Activated CD4-positive, CD25-positive, alpha-beta regulatory T cell treated with anti-CD3 and anti-CD28 coated beads, Interleukin-2, amount 50 U/mL, for 72 hours (primary cell): ENCODE measurements around the gene GALNT8.

Experiments used
- DNase-seq: peaks from one replicate; pipeline ENCODE4 v3.0.0; 2021

The GALNT8 gene

DNA sequence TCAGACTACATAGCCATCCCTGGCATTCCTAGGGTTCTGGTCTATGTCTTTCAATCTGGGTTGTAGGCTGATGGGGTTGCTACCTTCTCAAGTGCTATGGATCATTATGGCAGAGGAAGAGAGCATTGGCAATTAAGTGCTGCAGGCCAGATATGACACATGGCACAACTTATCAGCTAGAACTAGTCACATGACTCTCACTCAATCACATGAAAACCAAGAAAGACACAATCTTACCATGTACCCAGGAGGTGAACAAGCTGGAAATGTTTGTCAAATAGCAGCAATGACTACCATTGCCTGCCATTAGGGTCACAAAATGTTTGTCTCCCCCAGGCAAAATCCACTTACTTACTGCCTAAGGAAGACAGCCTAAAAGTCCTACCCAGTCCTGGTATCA, 80.4 kb downstream of the GALNT8 start:
- no peak for DNase-seq

DNA sequence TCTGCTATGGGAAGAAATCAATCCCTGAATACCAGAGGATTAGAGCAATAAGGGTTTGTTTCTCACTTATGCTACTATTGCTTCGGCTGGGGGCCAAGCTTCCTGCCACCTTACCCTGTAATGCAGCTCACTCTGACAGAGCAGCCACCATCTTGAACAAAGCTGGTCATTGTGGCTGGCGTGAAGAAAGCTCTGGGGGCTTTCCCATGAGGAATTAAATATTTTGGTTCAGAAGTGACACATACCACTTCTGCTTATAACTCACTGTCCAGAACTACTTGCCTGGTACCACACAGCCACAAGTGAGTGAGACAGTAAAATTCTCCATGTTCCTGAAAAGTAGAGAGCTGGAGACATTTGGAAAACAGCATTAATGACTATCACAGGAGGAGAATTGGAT, 82.6 kb downstream of the GALNT8 start:
- no peak for DNase-seq

- DNase-seq, result no peak
Observed at GRCh38 chr12:4806439-4807115, 86.4 kb downstream of the GALNT8 start.

GRCh38 chr12:4807116-4807783, 87.0 kb downstream of the GALNT8 start:
- no peak for DNase-seq

- DNase-seq, result no peak
Observed at GRCh38 chr12:4807813-4808212, 87.6 kb downstream of the GALNT8 start.

GRCh38 chr12:4809013-4809448, 88.8 kb downstream of the GALNT8 start:
- no peak for DNase-seq

DNA sequence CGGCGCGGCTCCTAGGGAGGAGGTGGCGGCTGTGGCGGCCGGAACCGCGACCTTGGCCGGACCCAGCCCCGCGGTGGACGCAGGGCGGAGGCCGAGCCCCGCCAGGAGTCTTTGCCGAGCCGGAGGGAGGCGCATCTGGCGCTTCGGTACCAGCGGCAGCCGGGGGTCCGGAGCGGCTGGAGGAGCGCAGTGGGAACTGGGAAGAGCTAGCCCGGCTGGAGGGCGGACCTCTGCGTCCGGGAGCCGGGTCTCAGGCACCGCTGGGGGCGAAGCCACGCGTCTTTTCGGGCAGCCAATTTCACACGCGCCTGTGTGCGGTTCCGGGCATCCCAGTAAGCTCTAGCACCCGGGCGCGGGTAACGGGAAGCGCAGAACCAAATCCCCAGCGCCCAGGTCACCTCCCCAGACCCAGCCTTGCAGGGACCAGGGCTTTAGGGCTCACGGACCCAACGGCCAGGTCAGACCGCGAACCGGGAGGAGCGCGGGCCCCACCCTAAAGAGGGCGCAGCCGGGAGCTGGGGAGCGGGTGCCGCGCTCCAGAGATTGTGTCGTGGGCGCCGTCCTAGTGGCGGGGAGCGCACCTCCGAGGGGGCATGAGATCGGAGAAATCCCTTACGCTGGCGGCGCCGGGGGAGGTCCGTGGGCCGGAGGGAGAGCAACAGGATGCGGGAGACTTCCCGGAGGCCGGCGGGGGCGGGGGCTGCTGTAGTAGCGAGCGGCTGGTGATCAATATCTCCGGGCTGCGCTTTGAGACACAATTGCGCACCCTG, 89.4 kb downstream of the GALNT8 start:
- DNase-seq, result no peak

GRCh38 chr12:4810219-4810671, 90.0 kb downstream of the GALNT8 start:
- no peak for DNase-seq

DNA sequence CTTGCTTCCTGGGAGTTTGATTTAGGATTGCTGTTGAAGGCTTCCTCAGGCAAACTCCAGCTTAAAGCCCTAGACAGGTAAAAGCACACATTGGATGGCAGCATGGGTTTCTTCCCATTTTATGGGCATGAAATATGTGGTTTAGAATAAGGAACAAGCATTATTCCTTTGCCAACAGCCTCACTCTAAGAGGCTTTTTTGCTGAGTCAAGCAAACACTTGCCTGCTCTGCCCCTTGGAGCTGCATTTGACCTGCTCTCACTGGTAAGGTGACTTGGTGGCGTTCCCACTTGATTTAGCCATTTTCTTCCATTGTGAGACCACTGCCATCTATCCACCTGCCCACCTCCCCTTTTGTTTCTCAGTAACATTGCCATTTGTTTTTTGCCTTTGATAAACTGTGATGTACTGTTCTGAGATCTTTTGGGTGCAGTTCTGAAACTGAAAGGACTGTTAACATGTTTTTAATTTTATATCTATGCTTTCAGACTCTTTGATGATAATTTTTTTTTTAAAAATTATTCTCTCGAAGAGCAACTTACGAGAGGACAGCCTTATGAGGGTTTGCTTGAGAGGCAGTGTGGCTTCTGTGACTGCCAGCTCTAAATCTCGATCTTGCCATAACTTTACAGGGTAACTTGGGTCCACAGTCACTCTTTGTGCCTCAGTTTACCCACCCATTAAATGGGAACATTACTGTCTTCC, 92.6 kb downstream of the GALNT8 start:
- no peak for DNase-seq

- no peak for DNase-seq
Observed at GRCh38 chr12:4813741-4814140, 93.5 kb downstream of the GALNT8 start.

GRCh38 chr12:4814485-4814884, 94.3 kb downstream of the GALNT8 start:
- DNase-seq, result no peak

DNA sequence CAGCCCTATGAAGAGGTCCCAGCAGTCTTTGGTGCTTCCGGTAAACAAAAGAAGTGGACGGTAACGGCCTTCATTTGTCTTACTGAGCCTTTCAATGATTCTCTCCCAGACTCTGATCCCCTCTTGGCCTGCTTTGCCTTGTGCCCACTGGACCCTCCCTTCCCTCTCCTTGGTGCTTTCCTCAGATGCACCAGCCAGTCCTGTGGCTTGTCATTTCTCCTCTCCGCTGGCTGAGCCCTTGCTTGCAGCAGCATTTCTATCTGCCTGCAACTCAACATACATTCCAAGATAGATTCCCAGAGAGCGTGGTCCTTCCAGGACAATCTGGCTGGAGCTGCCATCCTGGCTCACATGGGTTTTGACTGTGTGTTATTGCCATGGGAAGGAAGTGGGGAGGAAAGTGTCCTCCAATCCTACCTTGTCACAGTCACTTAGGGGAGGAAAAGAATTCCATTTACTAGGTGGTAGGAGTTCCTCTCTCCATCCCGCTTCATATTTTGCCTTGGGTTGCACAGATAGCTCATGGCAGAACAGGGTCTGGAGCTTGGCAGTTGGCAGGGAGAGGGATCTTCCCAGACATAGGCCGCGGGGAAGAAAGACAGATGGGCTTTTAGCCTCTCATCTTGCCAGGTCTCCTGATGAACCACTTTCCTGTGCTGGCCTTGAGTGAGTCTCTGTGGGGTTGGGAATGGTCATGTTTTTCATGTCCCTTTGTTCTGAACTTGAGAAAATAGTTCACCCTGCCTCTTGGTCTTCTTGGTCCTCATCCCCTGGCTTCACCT, 96.7 kb downstream of the GALNT8 start:
- DNase-seq, result no peak

DNA sequence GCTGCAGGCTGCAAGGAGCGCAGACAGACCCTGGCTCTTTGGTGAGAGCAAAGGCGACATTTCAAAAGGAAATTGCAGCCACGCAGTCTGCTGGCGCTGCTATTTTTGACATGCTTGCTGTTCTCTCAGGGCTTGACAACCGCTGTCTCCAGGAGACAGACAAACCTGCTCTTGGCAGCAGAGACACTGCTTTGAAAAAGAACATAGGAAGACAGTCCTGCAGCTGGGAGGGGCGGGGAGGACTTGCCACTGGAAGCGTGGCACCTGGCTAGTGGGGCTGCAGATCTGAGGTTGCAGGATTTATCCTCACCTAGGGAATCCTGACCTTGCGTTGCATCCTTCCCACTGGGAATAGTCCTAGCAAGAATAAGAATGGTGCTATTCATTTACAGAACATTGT, 97.7 kb downstream of the GALNT8 start:
- no peak for DNase-seq

DNA sequence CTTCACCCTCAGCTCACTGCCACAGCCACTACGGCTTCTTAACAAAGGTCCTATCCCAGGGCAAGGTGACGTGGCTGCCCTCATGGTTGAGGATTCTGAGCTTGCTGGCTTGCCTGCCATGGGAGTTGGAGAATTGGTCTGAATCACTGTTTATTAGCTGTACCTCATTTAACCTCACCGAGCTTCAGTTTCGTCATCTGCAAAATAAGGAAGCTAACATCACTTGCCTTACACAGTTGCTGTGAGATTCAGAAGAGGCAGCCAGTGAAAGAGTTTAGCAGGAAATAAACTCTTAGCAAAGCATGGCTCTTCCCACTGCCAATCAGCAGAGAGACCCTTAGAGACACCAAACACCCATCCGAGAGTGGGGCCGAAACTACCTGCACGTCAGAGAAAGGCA, 99.5 kb downstream of the GALNT8 start:
- no peak for DNase-seq

GRCh38 chr12:4820971-4821370, 100.8 kb downstream of the GALNT8 start:
- DNase-seq, result no peak
